Measurements from ENCODE around the gene PALM3. TPM values are rescaled to one million over a fixed set of nuclear protein-coding genes. Genes with fewer than 3 reads are reported as not detected.

PALM3 gene
- not detected for total RNA-seq

- peaks cover 14% of the 10 kb centered on the region for H3K4me1 Mint-ChIP-seq
- no peak for DNase-seq
- H3K27ac Mint-ChIP-seq, result no peak within 1 kb of the TSS
- no peak within 1 kb of the TSS for H3K4me3 Mint-ChIP-seq
- H3K27me3 Mint-ChIP-seq, result peaks cover 37% of the 10 kb centered on the region
- ChIA-PET CTCF (interaction anchor here (1.3 to 6.1 kb wide), 3 partner anchors 9 to 75 kb away, joined by 4 to 86 read pairs (median 37); partner anchors contain the start of genes ASF1B and MISP3), POLR2A (no interaction called here)
- H3K9me3 Mint-ChIP-seq, result no peaks in the 10 kb centered on the region
- no peaks in the 10 kb centered on the region for H3K36me3 Mint-ChIP-seq (ENCODE audit: low read depth)
Measured at GRCh38 chr19:14061751-14062557, at the start of gene PALM3. TSS of gene PALM3 (minus strand) at chr19:14062076. CDS start at chr19:14061980, 96 bp downstream.

- ChIA-PET POLR2A (no interaction called here), CTCF (no interaction called here)
- Mint-ChIP-seq H3K27ac (no peak overlapping the region), H3K27me3 (no peaks in the 10 kb centered on the region), H3K4me1 (peaks cover 37% of the 10 kb centered on the region), H3K4me3 (no peak overlapping the region), H3K36me3 (ENCODE audit: low read depth) (no peaks in the 10 kb centered on the region), H3K9me3 (no peaks in the 10 kb centered on the region)
- no peak for DNase-seq
Measured at GRCh38 chr19:14111486-14111885, 49.6 kb upstream of the PALM3 start.

GRCh38 chr19:14110650-14111049, 48.8 kb upstream of the PALM3 start:
- H3K9me3 Mint-ChIP-seq, result no peaks in the 10 kb centered on the region
- no peak for DNase-seq
- POLR2A ChIA-PET, result no interaction called here
- CTCF ChIA-PET, result interaction anchor here (0.7 kb wide), 1 partner anchor 26 kb away, joined by 3 read pairs; no protein-coding TSS in a partner anchor
- H3K36me3 Mint-ChIP-seq (ENCODE audit: low read depth), result no peaks in the 10 kb centered on the region
- no peak overlapping the region for H3K27ac Mint-ChIP-seq
- no peak overlapping the region for H3K4me3 Mint-ChIP-seq
- no peaks in the 10 kb centered on the region for H3K27me3 Mint-ChIP-seq
- H3K4me1 Mint-ChIP-seq, result peaks cover 28% of the 10 kb centered on the region

- H3K4me3 Mint-ChIP-seq, result no peak overlapping the region
- H3K27ac Mint-ChIP-seq, result no peak overlapping the region
- CTCF ChIA-PET, result interaction anchor here (0.6 to 1.1 kb wide), 2 partner anchors 29 to 1197 kb away, joined by 3 to 5 read pairs; partner anchors contain the start of gene ASF1B
- H3K4me1 Mint-ChIP-seq, result peaks cover 8% of the 10 kb centered on the region
- no peaks in the 10 kb centered on the region for H3K36me3 Mint-ChIP-seq (ENCODE audit: low read depth)
- no peak for DNase-seq
- POLR2A ChIA-PET, result no interaction called here
- no peaks in the 10 kb centered on the region for H3K27me3 Mint-ChIP-seq
- no peaks in the 10 kb centered on the region for H3K9me3 Mint-ChIP-seq
Measured at GRCh38 chr19:14107581-14108461, 45.9 kb upstream of the PALM3 start.

GRCh38 chr19:14106840-14107239, 45.0 kb upstream of the PALM3 start:
- Mint-ChIP-seq H3K4me1 (peaks cover 6% of the 10 kb centered on the region), H3K4me3 (no peak overlapping the region), H3K9me3 (no peaks in the 10 kb centered on the region), H3K27ac (no peak overlapping the region), H3K36me3 (ENCODE audit: low read depth) (no peaks in the 10 kb centered on the region), H3K27me3 (no peaks in the 10 kb centered on the region)
- CTCF ChIA-PET, result no interaction called here
- POLR2A ChIA-PET, result no interaction called here
- no peak for DNase-seq

- CTCF ChIA-PET, result no interaction called here
Measured at GRCh38 chr19:14105680-14106079, 43.8 kb upstream of the PALM3 start.

GRCh38 chr19:14103310-14103709, 41.4 kb upstream of the PALM3 start:
- ChIA-PET POLR2A (interaction anchor here (0.8 to 1.2 kb wide), 3 partner anchors 12 to 221 kb away, joined by 3 to 6 read pairs (median 4); no protein-coding TSS in a partner anchor), CTCF (interaction anchor here (0.7 to 1.2 kb wide), 3 partner anchors 31 to 38 kb away, joined by 3 to 4 read pairs (median 3); partner anchors contain the start of genes ASF1B and MISP3)
- Mint-ChIP-seq H3K4me1 (peaks cover 3% of the 10 kb centered on the region), H3K27ac (no peak overlapping the region), H3K9me3 (no peaks in the 10 kb centered on the region), H3K27me3 (no peaks in the 10 kb centered on the region), H3K36me3 (ENCODE audit: low read depth) (no peaks in the 10 kb centered on the region), H3K4me3 (no peak overlapping the region)
- DNase-seq, result no peak

More at GRCh38 chr19:14105680-14106079, 43.8 kb upstream of the PALM3 start:
- POLR2A ChIA-PET, result interaction anchor here (0.7 kb wide), 1 partner anchor 31 kb away, joined by 3 read pairs; the partner anchor contains the start of gene ASF1B
- H3K4me3 Mint-ChIP-seq, result no peak overlapping the region
- no peak for DNase-seq
- H3K4me1 Mint-ChIP-seq, result peaks cover 3% of the 10 kb centered on the region
- H3K9me3 Mint-ChIP-seq, result no peaks in the 10 kb centered on the region
- peak overlapping the region; percentile 35 for H3K27ac Mint-ChIP-seq
- H3K27me3 Mint-ChIP-seq, result no peaks in the 10 kb centered on the region
- H3K36me3 Mint-ChIP-seq (ENCODE audit: low read depth), result no peaks in the 10 kb centered on the region

GRCh38 chr19:14102756-14103155, 40.9 kb upstream of the PALM3 start:
- Mint-ChIP-seq H3K9me3 (no peaks in the 10 kb centered on the region), H3K27ac (no peak overlapping the region), H3K4me1 (peaks cover 3% of the 10 kb centered on the region), H3K36me3 (ENCODE audit: low read depth) (no peaks in the 10 kb centered on the region), H3K4me3 (no peak overlapping the region), H3K27me3 (no peaks in the 10 kb centered on the region)
- DNase-seq, result no peak
- POLR2A ChIA-PET, result interaction anchor here (0.8 to 1.2 kb wide), 3 partner anchors 11 to 220 kb away, joined by 3 to 6 read pairs (median 4); no protein-coding TSS in a partner anchor
- CTCF ChIA-PET, result interaction anchor here (0.6 to 1.5 kb wide), 3 partner anchors 12 to 119 kb away, joined by 3 to 4 read pairs (median 4); partner anchors contain the start of gene MISP3

GRCh38 chr19:14102102-14102696, 40.3 kb upstream of the PALM3 start:
- Mint-ChIP-seq H3K27ac (no peak overlapping the region), H3K4me3 (no peak overlapping the region), H3K36me3 (ENCODE audit: low read depth) (peaks cover 1% of the 10 kb centered on the region), H3K9me3 (no peaks in the 10 kb centered on the region), H3K4me1 (peaks cover 3% of the 10 kb centered on the region), H3K27me3 (no peaks in the 10 kb centered on the region)
- CTCF ChIA-PET, result interaction anchor here (0.6 to 1.5 kb wide), 2 partner anchors 13 to 120 kb away, joined by 3 to 4 read pairs; no protein-coding TSS in a partner anchor
- no peak for DNase-seq
- POLR2A ChIA-PET, result interaction anchor here (0.8 kb wide), 1 partner anchor 220 kb away, joined by 4 read pairs; no protein-coding TSS in a partner anchor

GRCh38 chr19:14101003-14101545, 39.2 kb upstream of the PALM3 start:
- H3K27ac Mint-ChIP-seq, result no peak overlapping the region
- ChIA-PET POLR2A (no interaction called here), CTCF (no interaction called here)
- no peaks in the 10 kb centered on the region for H3K27me3 Mint-ChIP-seq
- H3K9me3 Mint-ChIP-seq, result no peaks in the 10 kb centered on the region
- peaks cover 9% of the 10 kb centered on the region for H3K36me3 Mint-ChIP-seq (ENCODE audit: low read depth)
- no peak for DNase-seq
- no peak overlapping the region for H3K4me3 Mint-ChIP-seq
- peaks cover 3% of the 10 kb centered on the region for H3K4me1 Mint-ChIP-seq

- Mint-ChIP-seq H3K4me3 (no peak overlapping the region), H3K4me1 (peaks cover 4% of the 10 kb centered on the region), H3K36me3 (ENCODE audit: low read depth) (peaks cover 19% of the 10 kb centered on the region), H3K27me3 (no peaks in the 10 kb centered on the region), H3K27ac (no peak overlapping the region), H3K9me3 (peaks cover 9% of the 10 kb centered on the region)
- POLR2A ChIA-PET, result no interaction called here
- no peak for DNase-seq
- CTCF ChIA-PET, result no interaction called here
Measured at GRCh38 chr19:14097532-14098151, 35.8 kb upstream of the PALM3 start.
